ENCODE data around the gene ELMO1. TPM values are rescaled to one million over a fixed set of nuclear protein-coding genes. Genes with fewer than 3 reads are reported as not detected.

ELMO1 gene
- total and polyA plus RNA-seq, 2 of the 13 experiments (the other 11 are each of a cell fraction or from before 2014, with no cell fraction given), result 0.11 to 0.17 TPM

GRCh38 chr7:37112876-37113275 is 335.8 kb downstream of the ELMO1 start:
- in situ Hi-C loops (cut with HindIII; ENCODE audit: extremely low pct_ligation_motif_present, low pct_unique_long_range_greater_than_20kb) (no loop called here), intact Hi-C loops (cut with micrococcal nuclease; ENCODE audit: unreplicated experiment) (no loop called here)
- no peak overlapping the region for H3K9ac ChIP-seq (ENCODE audit: insufficient read depth, low read depth, low read length)
- no peak for TF ChIP-seq NFYC (CRISPR knock-in tag; IDR thresholded peaks at IDR 0.05)
- no peak for TF ChIP-seq ZNF329 (CRISPR knock-in tag; IDR thresholded peaks at IDR 0.05; ENCODE audit: low read depth)
- TF ChIP-seq PREB (CRISPR knock-in tag; IDR thresholded peaks at IDR 0.05), result no peak
- no peak for TF ChIP-seq SRF (IDR thresholded peaks at IDR 0.05; ENCODE audit: low read depth, low read length)
- no peak for TF ChIP-seq ZNF607 (CRISPR knock-in tag; IDR thresholded peaks at IDR 0.05; ENCODE audit: borderline replicate concordance)
- TF ChIP-seq ZNF335 (CRISPR knock-in tag; IDR thresholded peaks at IDR 0.05), result no peak
- TF ChIP-seq PITX1 (CRISPR knock-in tag; IDR thresholded peaks at IDR 0.05), result no peak
- TF ChIP-seq ZKSCAN1 (IDR thresholded peaks at IDR 0.05; ENCODE audit: low read length), result no peak
- no peak for TF ChIP-seq ESRRA (CRISPR knock-in tag; IDR thresholded peaks at IDR 0.05; ENCODE audit: low read depth)
- no peaks in the 10 kb centered on the region for H3K36me3 ChIP-seq (replicated peaks in 1 of 2; ENCODE audit: control insufficient read depth in 1 of 2, insufficient read depth in 2 of 2, low read length in 2 of 2)
- H3K4me2 ChIP-seq (ENCODE audit: low read depth, low read length), result no peak overlapping the region
- no peak overlapping the region for H3K27ac ChIP-seq (ENCODE audit: extremely low read length, insufficient read depth, low read length)
- no peaks in the 10 kb centered on the region; a peak in 1 of 5 replicates for H3K27me3 ChIP-seq (ENCODE audit: control insufficient read depth in 1 of 2, insufficient read depth in 2 of 2, low read length in 2 of 2)
- no peaks in the 10 kb centered on the region for H3K9me3 ChIP-seq (ENCODE audit: low read length)
- no peaks in the 10 kb centered on the region for H3K79me2 ChIP-seq (ENCODE audit: insufficient read depth, low read length)
- H4K20me1 ChIP-seq (ENCODE audit: insufficient read depth, low read length), result no peaks in the 10 kb centered on the region
- no peak overlapping the region for H3K4me3 ChIP-seq (replicated peaks in 1 of 3; ENCODE audit: insufficient read depth in 1 of 3, low read depth in 2 of 3, low read length in 3 of 3)
- ATAC-seq (no peak), FAIRE-seq (no peak), DNase-seq (ENCODE audit: low spot score) (no peak)
- H3K4me1 ChIP-seq (ENCODE audit: insufficient read depth, low read length), result peaks cover 27% of the 10 kb centered on the region
- 82% methylated on average over 3 of the region's 3 CpGs for WGBS (ENCODE audit: low lambda C conversion rate)
- no peak overlapping the region for H2AFZ ChIP-seq (ENCODE audit: low read length)
- POLR2A ChIA-PET, result no interaction called here
- no TSS peak for BruUV-seq (replicated peaks)
- CTCF ChIA-PET (ENCODE audit: low intra/inter-chr PET ratio, low total read pairs), result no interaction called here

DNA sequence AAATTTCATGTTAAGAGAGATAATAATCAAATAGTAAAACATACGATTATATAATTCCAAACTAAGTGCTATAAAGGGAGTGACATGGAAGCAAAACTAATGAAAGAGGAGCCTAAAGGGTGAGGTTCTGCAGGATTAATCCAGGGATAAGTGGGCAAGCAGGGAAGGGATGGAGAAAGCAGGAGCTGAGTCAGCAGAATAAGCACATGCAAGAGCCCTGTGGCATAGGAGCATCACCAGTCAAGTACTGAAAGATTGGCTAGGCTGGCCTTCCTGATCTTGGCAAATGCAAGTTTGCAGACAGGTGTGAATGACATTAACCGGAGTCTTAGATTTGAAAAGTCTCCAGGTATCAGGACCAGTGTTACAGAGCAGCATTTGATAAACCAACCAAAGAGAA is 336.4 kb downstream of the ELMO1 start:
- H3K9ac ChIP-seq (ENCODE audit: insufficient read depth, low read depth, low read length), result no peak overlapping the region
- H3K4me1 ChIP-seq (ENCODE audit: insufficient read depth, low read length), result peaks cover 27% of the 10 kb centered on the region
- no peaks in the 10 kb centered on the region for H3K36me3 ChIP-seq (replicated peaks in 1 of 2; ENCODE audit: control insufficient read depth in 1 of 2, insufficient read depth in 2 of 2, low read length in 2 of 2)
- 76% methylated on average over 2 of the region's 2 CpGs for WGBS (ENCODE audit: low lambda C conversion rate)
- DNase-seq (ENCODE audit: low spot score) (no peak), ATAC-seq (no peak), FAIRE-seq (no peak)
- no peaks in the 10 kb centered on the region; a peak in 1 of 5 replicates for H3K27me3 ChIP-seq (ENCODE audit: control insufficient read depth in 1 of 2, insufficient read depth in 2 of 2, low read length in 2 of 2)
- ChIA-PET CTCF (ENCODE audit: low intra/inter-chr PET ratio, low total read pairs) (no interaction called here), POLR2A (no interaction called here)
- H4K20me1 ChIP-seq (ENCODE audit: insufficient read depth, low read length), result no peaks in the 10 kb centered on the region
- in situ Hi-C loops (cut with HindIII; ENCODE audit: extremely low pct_ligation_motif_present, low pct_unique_long_range_greater_than_20kb), result no loop called here
- no peak overlapping the region for H3K4me2 ChIP-seq (ENCODE audit: low read depth, low read length)
- no TSS peak for BruUV-seq (replicated peaks)
- no peaks in the 10 kb centered on the region for H3K9me3 ChIP-seq (ENCODE audit: low read length)
- intact Hi-C loops (cut with micrococcal nuclease; ENCODE audit: unreplicated experiment), result no loop called here
- no peak overlapping the region for H3K4me3 ChIP-seq (replicated peaks in 1 of 3; ENCODE audit: insufficient read depth in 1 of 3, low read depth in 2 of 3, low read length in 3 of 3)
- H3K79me2 ChIP-seq (ENCODE audit: insufficient read depth, low read length), result no peaks in the 10 kb centered on the region
- TF ChIP-seq MAFK (conservative IDR thresholded peaks at IDR 0.05 in 1 of 2, IDR thresholded peaks at IDR 0.05 in 1 of 2; ENCODE audit: low read length in 2 of 2) (peak; percentile 95 to 97), ZNF274 (CRISPR knock-in tag; IDR thresholded peaks at IDR 0.05) (no peak), MAFF (IDR thresholded peaks at IDR 0.05; ENCODE audit: low read depth, low read length) (peak; percentile 96)
- H2AFZ ChIP-seq (ENCODE audit: low read length), result no peak overlapping the region
- no peak overlapping the region for H3K27ac ChIP-seq (ENCODE audit: extremely low read length, insufficient read depth, low read length)

Measured in HepG2 (cell line).